GM21825 (cell line): Measurements from ENCODE around the gene TUBD1.

ENCODE experiments used
- ATAC-seq: cut with Tn5 transposase; IDR thresholded peaks from one replicate; pipeline ENCODE4 v1.9.1; 2021; ENCODE audit warnings: mild to moderate bottlenecking, moderate library complexity; ENCODE audit not compliant: unreplicated experiment

Gene TUBD1

GRCh38 chr17:59827721-59828477 lies 64.8 kb downstream of the TUBD1 start:
- ATAC-seq, result no peak

- ATAC-seq, result no peak
These were observed 65.9 kb downstream of the TUBD1 start for GRCh38 chr17:59826706-59827453.

- no peak for ATAC-seq
These were observed 67.0 kb downstream of the TUBD1 start for GRCh38 chr17:59825533-59826322.

- ATAC-seq, result no peak
These were observed 76.8 kb downstream of the TUBD1 start for GRCh38 chr17:59815965-59816364.

DNA sequence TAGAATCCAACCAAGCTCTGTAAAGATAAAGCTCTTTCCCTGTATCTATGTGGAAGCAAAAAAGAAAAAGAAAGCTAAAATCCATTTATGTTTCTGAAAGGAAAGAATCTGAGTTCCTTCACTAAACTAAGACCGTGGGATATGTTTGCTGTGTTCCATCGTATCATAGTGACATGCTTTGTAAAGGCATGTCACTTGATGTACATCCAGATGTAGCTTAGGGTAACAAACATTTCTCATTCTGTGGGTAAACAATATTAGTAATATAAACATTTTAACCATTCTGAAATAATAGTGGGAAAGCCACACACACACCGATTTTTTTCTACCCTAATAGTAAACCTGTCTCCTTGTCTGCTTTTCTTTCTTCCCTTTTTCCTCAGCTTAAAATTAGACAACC lies 78.1 kb downstream of the TUBD1 start:
- ATAC-seq, result no peak

DNA sequence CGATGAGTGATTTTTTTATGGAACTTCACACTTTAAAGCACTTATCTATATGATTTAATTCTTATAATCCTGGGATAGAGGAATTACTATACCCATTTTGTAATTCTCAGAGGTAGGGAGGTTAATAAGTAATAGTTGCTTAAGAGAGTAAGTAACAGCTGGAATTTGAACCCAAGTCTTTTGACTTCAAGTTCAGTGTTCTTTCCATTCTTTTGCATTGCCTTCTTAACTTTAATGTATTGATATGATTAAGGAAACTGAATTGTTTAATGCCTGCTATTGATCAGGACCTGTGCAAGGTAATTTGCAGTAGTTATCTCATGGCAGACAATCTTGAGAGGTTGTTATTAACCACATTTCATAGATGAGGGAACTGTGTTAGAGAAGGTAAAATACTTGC lies 78.5 kb downstream of the TUBD1 start:
- no peak for ATAC-seq

DNA sequence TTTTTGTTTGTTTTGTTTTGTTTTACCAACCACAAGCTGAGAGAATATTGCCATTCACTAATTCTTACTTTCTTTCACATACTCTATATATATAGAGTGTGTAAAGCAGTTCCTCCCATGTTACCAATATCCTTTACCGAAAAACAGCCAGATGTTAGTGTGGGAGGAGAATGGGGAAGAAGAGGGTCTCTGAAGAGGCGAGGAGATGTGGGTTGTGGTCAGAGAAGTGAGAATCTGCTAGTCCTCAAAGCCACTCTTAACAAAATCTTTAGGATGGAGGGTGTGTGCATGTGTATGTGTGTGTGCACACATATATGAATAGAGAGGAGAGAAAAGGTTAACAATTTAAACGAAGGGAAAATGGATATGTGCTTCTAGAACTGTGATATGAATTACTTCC lies 80.6 kb downstream of the TUBD1 start:
- no peak for ATAC-seq

GRCh38 chr17:59811209-59811608 lies 81.5 kb downstream of the TUBD1 start:
- no peak for ATAC-seq

GRCh38 chr17:59810894-59811153 lies 81.9 kb downstream of the TUBD1 start:
- ATAC-seq, result no peak
